ENCODE data around the gene WASL. TPM values are rescaled to one million over a fixed set of nuclear protein-coding genes. Genes with fewer than 3 reads are reported as not detected.

Gene WASL
- total RNA-seq, 1 experiment from 2014 or later, result 34.4 TPM

DNA sequence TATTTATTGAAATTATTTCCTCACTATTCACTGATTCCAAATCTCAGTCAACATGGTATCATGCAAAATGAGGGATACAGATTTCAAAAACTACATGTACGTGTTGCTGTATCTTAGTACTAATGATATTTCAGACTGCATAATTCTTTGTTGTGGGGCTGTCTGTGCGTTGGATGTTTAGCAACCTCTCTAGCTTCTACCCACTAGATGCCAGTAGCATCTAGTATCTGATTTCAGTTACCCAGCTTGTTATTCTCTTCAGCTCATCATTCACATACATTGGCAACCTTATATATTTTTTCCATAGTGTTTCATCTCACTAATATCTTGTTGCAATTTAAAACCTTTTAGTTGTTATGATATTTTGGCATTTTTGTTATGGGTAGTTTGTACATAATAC is 22.5 kb upstream of the WASL start (continued):
- TF ChIP-seq GABPB1 (CRISPR knock-in tag; IDR thresholded peaks at IDR 0.05) (no peak), ELF4 (CRISPR knock-in tag; IDR thresholded peaks at IDR 0.05; ENCODE audit: low read depth) (no peak)
- TF ChIP-seq, protein P1, sequence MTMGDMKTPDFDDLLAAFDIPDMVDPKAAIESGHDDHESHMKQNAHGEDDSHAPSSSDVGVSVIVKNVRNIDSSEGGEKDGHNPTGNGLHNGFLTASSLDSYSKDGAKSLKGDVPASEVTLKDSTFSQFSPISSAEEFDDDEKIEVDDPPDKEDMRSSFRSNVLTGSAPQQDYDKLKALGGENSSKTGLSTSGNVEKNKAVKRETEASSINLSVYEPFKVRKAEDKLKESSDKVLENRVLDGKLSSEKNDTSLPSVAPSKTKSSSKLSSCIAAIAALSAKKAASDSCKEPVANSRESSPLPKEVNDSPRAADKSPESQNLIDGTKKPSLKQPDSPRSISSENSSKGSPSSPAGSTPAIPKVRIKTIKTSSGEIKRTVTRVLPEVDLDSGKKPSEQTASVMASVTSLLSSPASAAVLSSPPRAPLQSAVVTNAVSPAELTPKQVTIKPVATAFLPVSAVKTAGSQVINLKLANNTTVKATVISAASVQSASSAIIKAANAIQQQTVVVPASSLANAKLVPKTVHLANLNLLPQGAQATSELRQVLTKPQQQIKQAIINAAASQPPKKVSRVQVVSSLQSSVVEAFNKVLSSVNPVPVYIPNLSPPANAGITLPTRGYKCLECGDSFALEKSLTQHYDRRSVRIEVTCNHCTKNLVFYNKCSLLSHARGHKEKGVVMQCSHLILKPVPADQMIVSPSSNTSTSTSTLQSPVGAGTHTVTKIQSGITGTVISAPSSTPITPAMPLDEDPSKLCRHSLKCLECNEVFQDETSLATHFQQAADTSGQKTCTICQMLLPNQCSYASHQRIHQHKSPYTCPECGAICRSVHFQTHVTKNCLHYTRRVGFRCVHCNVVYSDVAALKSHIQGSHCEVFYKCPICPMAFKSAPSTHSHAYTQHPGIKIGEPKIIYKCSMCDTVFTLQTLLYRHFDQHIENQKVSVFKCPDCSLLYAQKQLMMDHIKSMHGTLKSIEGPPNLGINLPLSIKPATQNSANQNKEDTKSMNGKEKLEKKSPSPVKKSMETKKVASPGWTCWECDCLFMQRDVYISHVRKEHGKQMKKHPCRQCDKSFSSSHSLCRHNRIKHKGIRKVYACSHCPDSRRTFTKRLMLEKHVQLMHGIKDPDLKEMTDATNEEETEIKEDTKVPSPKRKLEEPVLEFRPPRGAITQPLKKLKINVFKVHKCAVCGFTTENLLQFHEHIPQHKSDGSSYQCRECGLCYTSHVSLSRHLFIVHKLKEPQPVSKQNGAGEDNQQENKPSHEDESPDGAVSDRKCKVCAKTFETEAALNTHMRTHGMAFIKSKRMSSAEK (CRISPR knock-in tag; IDR thresholded peaks at IDR 0.05; ENCODE audit: borderline replicate concordance), result no peak
- TF ChIP-seq, protein P2, sequence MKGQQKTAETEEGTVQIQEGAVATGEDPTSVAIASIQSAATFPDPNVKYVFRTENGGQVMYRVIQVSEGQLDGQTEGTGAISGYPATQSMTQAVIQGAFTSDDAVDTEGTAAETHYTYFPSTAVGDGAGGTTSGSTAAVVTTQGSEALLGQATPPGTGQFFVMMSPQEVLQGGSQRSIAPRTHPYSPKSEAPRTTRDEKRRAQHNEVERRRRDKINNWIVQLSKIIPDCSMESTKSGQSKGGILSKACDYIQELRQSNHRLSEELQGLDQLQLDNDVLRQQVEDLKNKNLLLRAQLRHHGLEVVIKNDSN (CRISPR knock-in tag; IDR thresholded peaks at IDR 0.05), result no peak

DNA sequence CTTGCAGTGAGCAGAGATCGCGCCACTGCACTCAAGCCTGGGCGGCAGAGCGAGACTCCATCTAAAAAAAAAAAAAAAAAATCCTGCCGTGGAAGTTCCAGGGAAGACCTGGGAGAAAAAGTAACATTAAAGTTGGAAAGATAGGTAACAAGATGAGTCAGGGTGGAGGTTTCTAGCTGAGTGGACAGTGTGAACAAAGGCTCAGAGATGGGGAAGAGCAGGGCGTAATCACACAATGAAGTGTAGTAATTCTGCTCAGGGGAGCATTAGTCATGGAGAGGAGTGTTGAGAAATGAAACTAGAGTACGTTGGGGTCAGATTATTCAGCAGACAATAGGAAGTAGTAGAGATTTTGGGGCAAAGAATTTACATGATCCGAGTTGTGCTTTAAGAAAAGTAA is 21.6 kb upstream of the WASL start:
- no peak overlapping the region for H3K27ac Mint-ChIP-seq
- no peak for DNase-seq (ENCODE audit: low spot score)
- H3K9me3 Mint-ChIP-seq, result no peaks in the 10 kb centered on the region
- ATAC-seq, result no peak
- H3K4me1 Mint-ChIP-seq, result peaks cover 31% of the 10 kb centered on the region
- H3K4me3 Mint-ChIP-seq, result no peak overlapping the region
- POLR2A ChIA-PET, result no interaction called here
- H3K36me3 Mint-ChIP-seq, result no peaks in the 10 kb centered on the region
- H3K27me3 Mint-ChIP-seq (ENCODE audit: low read depth), result no peaks in the 10 kb centered on the region
- TF ChIP-seq EMX1 (CRISPR knock-in tag; IDR thresholded peaks at IDR 0.05) (no peak), SMAD3 (CRISPR knock-in tag; IDR thresholded peaks at IDR 0.05; ENCODE audit: borderline replicate concordance) (no peak), ZBTB21 (CRISPR knock-in tag; IDR thresholded peaks at IDR 0.05; ENCODE audit: borderline replicate concordance) (no peak), OVOL2 (CRISPR knock-in tag; IDR thresholded peaks at IDR 0.05; ENCODE audit: borderline replicate concordance) (no peak), MXD4 (CRISPR knock-in tag; IDR thresholded peaks at IDR 0.05; ENCODE audit: borderline replicate concordance) (no peak), NFATC4 (CRISPR knock-in tag; IDR thresholded peaks at IDR 0.05) (no peak), FOXJ3 (CRISPR knock-in tag; IDR thresholded peaks at IDR 0.05; ENCODE audit: borderline replicate concordance) (no peak), RORB (CRISPR knock-in tag; IDR thresholded peaks at IDR 0.05) (no peak), NR1H2 (CRISPR knock-in tag; IDR thresholded peaks at IDR 0.05) (no peak)
- TF ChIP-seq, protein P3, sequence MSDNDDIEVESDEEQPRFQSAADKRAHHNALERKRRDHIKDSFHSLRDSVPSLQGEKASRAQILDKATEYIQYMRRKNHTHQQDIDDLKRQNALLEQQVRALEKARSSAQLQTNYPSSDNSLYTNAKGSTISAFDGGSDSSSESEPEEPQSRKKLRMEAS (CRISPR knock-in tag; IDR thresholded peaks at IDR 0.05), result no peak
- TF ChIP-seq, protein P4, sequence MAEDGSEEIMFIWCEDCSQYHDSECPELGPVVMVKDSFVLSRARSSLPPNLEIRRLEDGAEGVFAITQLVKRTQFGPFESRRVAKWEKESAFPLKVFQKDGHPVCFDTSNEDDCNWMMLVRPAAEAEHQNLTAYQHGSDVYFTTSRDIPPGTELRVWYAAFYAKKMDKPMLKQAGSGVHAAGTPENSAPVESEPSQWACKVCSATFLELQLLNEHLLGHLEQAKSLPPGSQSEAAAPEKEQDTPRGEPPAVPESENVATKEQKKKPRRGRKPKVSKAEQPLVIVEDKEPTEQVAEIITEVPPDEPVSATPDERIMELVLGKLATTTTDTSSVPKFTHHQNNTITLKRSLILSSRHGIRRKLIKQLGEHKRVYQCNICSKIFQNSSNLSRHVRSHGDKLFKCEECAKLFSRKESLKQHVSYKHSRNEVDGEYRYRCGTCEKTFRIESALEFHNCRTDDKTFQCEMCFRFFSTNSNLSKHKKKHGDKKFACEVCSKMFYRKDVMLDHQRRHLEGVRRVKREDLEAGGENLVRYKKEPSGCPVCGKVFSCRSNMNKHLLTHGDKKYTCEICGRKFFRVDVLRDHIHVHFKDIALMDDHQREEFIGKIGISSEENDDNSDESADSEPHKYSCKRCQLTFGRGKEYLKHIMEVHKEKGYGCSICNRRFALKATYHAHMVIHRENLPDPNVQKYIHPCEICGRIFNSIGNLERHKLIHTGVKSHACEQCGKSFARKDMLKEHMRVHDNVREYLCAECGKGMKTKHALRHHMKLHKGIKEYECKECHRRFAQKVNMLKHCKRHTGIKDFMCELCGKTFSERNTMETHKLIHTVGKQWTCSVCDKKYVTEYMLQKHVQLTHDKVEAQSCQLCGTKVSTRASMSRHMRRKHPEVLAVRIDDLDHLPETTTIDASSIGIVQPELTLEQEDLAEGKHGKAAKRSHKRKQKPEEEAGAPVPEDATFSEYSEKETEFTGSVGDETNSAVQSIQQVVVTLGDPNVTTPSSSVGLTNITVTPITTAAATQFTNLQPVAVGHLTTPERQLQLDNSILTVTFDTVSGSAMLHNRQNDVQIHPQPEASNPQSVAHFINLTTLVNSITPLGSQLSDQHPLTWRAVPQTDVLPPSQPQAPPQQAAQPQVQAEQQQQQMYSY (CRISPR knock-in tag; IDR thresholded peaks at IDR 0.05), result no peak
- TF ChIP-seq, protein P5, sequence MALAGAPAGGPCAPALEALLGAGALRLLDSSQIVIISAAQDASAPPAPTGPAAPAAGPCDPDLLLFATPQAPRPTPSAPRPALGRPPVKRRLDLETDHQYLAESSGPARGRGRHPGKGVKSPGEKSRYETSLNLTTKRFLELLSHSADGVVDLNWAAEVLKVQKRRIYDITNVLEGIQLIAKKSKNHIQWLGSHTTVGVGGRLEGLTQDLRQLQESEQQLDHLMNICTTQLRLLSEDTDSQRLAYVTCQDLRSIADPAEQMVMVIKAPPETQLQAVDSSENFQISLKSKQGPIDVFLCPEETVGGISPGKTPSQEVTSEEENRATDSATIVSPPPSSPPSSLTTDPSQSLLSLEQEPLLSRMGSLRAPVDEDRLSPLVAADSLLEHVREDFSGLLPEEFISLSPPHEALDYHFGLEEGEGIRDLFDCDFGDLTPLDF (CRISPR knock-in tag; IDR thresholded peaks at IDR 0.05), result no peak
- TF ChIP-seq, protein P6, sequence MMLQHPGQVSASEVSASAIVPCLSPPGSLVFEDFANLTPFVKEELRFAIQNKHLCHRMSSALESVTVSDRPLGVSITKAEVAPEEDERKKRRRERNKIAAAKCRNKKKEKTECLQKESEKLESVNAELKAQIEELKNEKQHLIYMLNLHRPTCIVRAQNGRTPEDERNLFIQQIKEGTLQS (CRISPR knock-in tag; conservative IDR thresholded peaks at IDR 0.05), result no peak
- CTCF ChIA-PET, result interaction anchor here (1.1 kb wide), 1 partner anchor 69 kb away, joined by 3 read pairs; no protein-coding TSS in a partner anchor
